H9 (cell line): ENCODE measurements around the gene KDSR. TPM values are rescaled to one million over a fixed set of nuclear protein-coding genes. Genes with fewer than 3 reads are reported as not detected.

Experiments
- DNase-seq: peaks from one replicate; pipeline ENCODE4 v3.0.0-alpha.2; 2017
- H2AFZ ChIP-seq: one replicate; pipeline ENCODE4 v1.6.1; 2013; ENCODE audit warnings: mild to moderate bottlenecking, low read length, control low read depth, moderate library complexity
- H2AK5ac ChIP-seq: 2 replicates; pipeline ENCODE4 v1.6.1; 2013; ENCODE audit warnings: low read length, control low read depth, mixed read lengths; ENCODE audit not compliant: insufficient read length
- H2BK120ac ChIP-seq: one replicate; pipeline ENCODE4 v1.6.1; 2013; ENCODE audit warnings: low read depth, mild to moderate bottlenecking, low read length, control low read depth, inconsistent platforms; ENCODE audit not compliant: poor library complexity, severe bottlenecking
- H2BK12ac ChIP-seq: 2 replicates; pipeline ENCODE4 v1.6.1; 2013; ENCODE audit warnings: low read length, control low read depth, mixed read lengths, low read depth; ENCODE audit not compliant: insufficient read length
- H2BK15ac ChIP-seq: 2 replicates; pipeline ENCODE4 v1.6.1; 2013; ENCODE audit warnings: low read depth, low read length, control low read depth
- H2BK20ac ChIP-seq: one replicate; pipeline ENCODE4 v1.6.1; 2013; ENCODE audit warnings: low read depth, mild to moderate bottlenecking, low read length, control low read depth, inconsistent platforms; ENCODE audit not compliant: poor library complexity, severe bottlenecking
- H2BK5ac ChIP-seq: 2 replicates; pipeline ENCODE4 v1.6.1; 2013; ENCODE audit warnings: low read length, control low read depth, mixed read lengths; ENCODE audit not compliant: insufficient read length
- H3K14ac ChIP-seq: 2 replicates; pipeline ENCODE4 v1.6.1; 2013; ENCODE audit warnings: low read length, control low read depth; ENCODE audit not compliant: insufficient read depth
- H3K18ac ChIP-seq: 2 replicates; pipeline ENCODE4 v1.6.1; 2013; ENCODE audit warnings: low read depth, mild to moderate bottlenecking, mixed read lengths, low read length, control low read depth; ENCODE audit not compliant: insufficient read length
- H3K23ac ChIP-seq: 2 replicates; pipeline ENCODE4 v1.6.1; 2013; ENCODE audit warnings: low read length, control low read depth, mixed read lengths, low read depth; ENCODE audit not compliant: insufficient read length
- H3K23me2 ChIP-seq: 2 replicates; pipeline ENCODE4 v1.6.1; 2013; ENCODE audit warnings: low read depth, mild to moderate bottlenecking, mixed read lengths, low read length, control low read depth; ENCODE audit not compliant: insufficient read length, poor library complexity, severe bottlenecking
- H3K27ac ChIP-seq: 2 replicates; pipeline ENCODE4 v1.5.1; 2013; ENCODE audit warnings: low read length, control low read depth, mixed read lengths, low read depth; ENCODE audit not compliant: insufficient read length
- H3K27me3 ChIP-seq: 2 replicates; pipeline ENCODE4 v1.6.1; 2013; ENCODE audit warnings: low read length, control low read depth, inconsistent platforms; ENCODE audit not compliant: insufficient read depth
- H3K4ac ChIP-seq: 2 replicates; pipeline ENCODE4 v1.6.1; 2013; ENCODE audit warnings: low read depth, mild to moderate bottlenecking, control low read depth, inconsistent platforms, low read length, moderate library complexity
- H3K4me1 ChIP-seq: 2 replicates; pipeline ENCODE4 v1.6.1; 2013; ENCODE audit warnings: low read length, control low read depth, inconsistent platforms; ENCODE audit not compliant: insufficient read depth
- H3K4me2 ChIP-seq: 2 replicates; pipeline ENCODE4 v1.6.1; 2013; ENCODE audit warnings: low read length, control low read depth, mixed read lengths; ENCODE audit not compliant: insufficient read length, insufficient read depth
- H3K56ac ChIP-seq: 2 replicates; pipeline ENCODE4 v1.6.1; 2013; ENCODE audit warnings: low read depth, mild to moderate bottlenecking, mixed read lengths, low read length, control low read depth; ENCODE audit not compliant: insufficient read length
- H3K79me1 ChIP-seq: 2 replicates; pipeline ENCODE4 v1.6.1; 2013; ENCODE audit warnings: low read depth, mild to moderate bottlenecking, moderate library complexity, low read length, control low read depth, inconsistent platforms; ENCODE audit not compliant: insufficient read depth, poor library complexity, severe bottlenecking
- H3K79me2 ChIP-seq: 2 replicates; pipeline ENCODE4 v1.6.1; 2013; ENCODE audit warnings: low read length, control low read depth, inconsistent platforms; ENCODE audit not compliant: insufficient read depth
- H3K9ac ChIP-seq: 2 replicates; pipeline ENCODE4 v1.6.1; 2013; ENCODE audit warnings: low read length, control low read depth, mixed read lengths; ENCODE audit not compliant: insufficient read length; ENCODE audit errors: extremely low read depth
- H3K9me3 ChIP-seq: one replicate; pipeline ENCODE4 v1.6.1; 2013; ENCODE audit warnings: low read depth, low read length, inconsistent platforms; ENCODE audit not compliant: control insufficient read depth
- H3T11ph ChIP-seq: one replicate; pipeline ENCODE4 v1.6.1; 2013; ENCODE audit warnings: mild to moderate bottlenecking, low read length, control low read depth, inconsistent platforms
- H4K20me1 ChIP-seq: one replicate; pipeline ENCODE4 v1.6.1; 2013; ENCODE audit not compliant: control insufficient read depth, insufficient read length, insufficient read depth
- H4K5ac ChIP-seq: 2 replicates; pipeline ENCODE4 v1.6.1; 2013; ENCODE audit warnings: low read depth, mild to moderate bottlenecking, mixed read lengths, low read length, control low read depth; ENCODE audit not compliant: insufficient read length
- H4K8ac ChIP-seq: replicated peaks from 2 replicates; pipeline ENCODE4 v1.6.1; 2013; ENCODE audit warnings: low read length, control low read depth, mixed read lengths, low read depth; ENCODE audit not compliant: insufficient read length
- H4K91ac ChIP-seq: 2 replicates; pipeline ENCODE4 v1.6.1; 2013; ENCODE audit warnings: low read depth, mild to moderate bottlenecking, moderate library complexity, mixed read lengths, low read length, control low read depth; ENCODE audit not compliant: insufficient read length
- H3K27ac Mint-ChIP-seq, 3 experiments: 2 replicates in 2 of 3; 3 replicates in 1 of 3; pipeline ENCODE4 v1.8.0; 2020 to 2021; ENCODE audit warnings: mixed read lengths in 3 of 3, mild to moderate bottlenecking in 1 of 3, moderate library complexity in 1 of 3
- H3K27me3 Mint-ChIP-seq: 2 replicates; pipeline ENCODE4 v1.8.0; 2021; ENCODE audit warnings: low read depth, mild to moderate bottlenecking, moderate library complexity, mixed read lengths
- H3K36me3 Mint-ChIP-seq, 3 experiments: 2 replicates in 2 of 3; 3 replicates in 1 of 3; pipeline ENCODE4 v1.8.0; 2020 to 2021; ENCODE audit warnings: low read depth in 3 of 3, mixed read lengths in 3 of 3; ENCODE audit not compliant: insufficient read depth in 1 of 3
- H3K4me1 Mint-ChIP-seq, 2 experiments: 2 replicates each; pipeline ENCODE4 v1.8.0; 2020; ENCODE audit warnings: mixed read lengths in 2 of 2
- H3K4me3 Mint-ChIP-seq, 2 experiments: 2 replicates in 1 of 2; 3 replicates in 1 of 2; pipeline ENCODE4 v1.8.0; 2020 to 2021; ENCODE audit warnings: mild to moderate bottlenecking in 2 of 2, mixed read lengths in 2 of 2, moderate library complexity in 1 of 2
- H3K9me3 Mint-ChIP-seq, 2 experiments: 2 replicates in 1 of 2; 3 replicates in 1 of 2; pipeline ENCODE4 v1.8.0; 2020; ENCODE audit warnings: mild to moderate bottlenecking in 2 of 2, mixed read lengths in 2 of 2, moderate library complexity in 1 of 2
- CTCF ChIP-seq: fragments of 200-600 bp; sonication (generic); conservative IDR thresholded peaks from 3 replicates; pipeline ENCODE4 v1.8.0; 2021; ENCODE audit warnings: antibody characterized with exemption, mild to moderate bottlenecking
- WGBS: extraction: QIAGEN DNeasy Blood & Tissue Kit; methylation state at CpG from one replicate; pipeline ENCODE4 v1.1.7; 2013; ENCODE audit warnings: missing lambda C conversion rate, low lambda C conversion rate, mixed read lengths; ENCODE audit not compliant: insufficient read length; ENCODE audit errors: extremely low coverage; 5-methylcytosine and 5-hydroxymethylcytosine counted together
- total RNA-seq: library from RNA; stranded (reverse); gene quantifications from 2 replicates; pipeline ENCODE4 v1.2.1, GENCODE V29; 2021

KDSR gene
- total RNA-seq, 1 experiment from 2014 or later: 58.5 TPM

- TF ChIP-seq CTCF: no peak
- Mint-ChIP-seq H3K27me3 (peaks cover 5% of the 10 kb centered on the region; the same call in 1 of the 2 replicates), H3K4me3 (no peak overlapping the region), H3K4me1 (no peaks in the 10 kb centered on the region), H3K27ac (no peak overlapping the region), H3K36me3 (no peaks in the 10 kb centered on the region), H3K9me3 (no peaks in the 10 kb centered on the region)
- no peak overlapping the region for H3T11ph ChIP-seq
- no peak overlapping the region for H4K5ac ChIP-seq
- no peaks in the 10 kb centered on the region for H3K9me3 ChIP-seq
- no peak overlapping the region for H3K4me2 ChIP-seq
- H2BK5ac ChIP-seq: no peak overlapping the region
- no peak overlapping the region for H2BK12ac ChIP-seq
- no peaks in the 10 kb centered on the region for H3K79me1 ChIP-seq
- H2BK15ac ChIP-seq: no peak overlapping the region
- no peak overlapping the region for H2AK5ac ChIP-seq
- H3K56ac ChIP-seq: no peak overlapping the region
- DNase-seq: no peak
- no peaks in the 10 kb centered on the region for H3K23me2 ChIP-seq
- no peak overlapping the region for H3K18ac ChIP-seq
- no peak overlapping the region for H3K14ac ChIP-seq
- H3K79me2 ChIP-seq: no peaks in the 10 kb centered on the region
- no peak overlapping the region for H2BK20ac ChIP-seq
- no peak overlapping the region for H4K8ac ChIP-seq
- WGBS: no CpG with 5 or more reads among the region's 7 CpGs
- no peaks in the 10 kb centered on the region for H3K27me3 ChIP-seq
- no peak overlapping the region for H3K4ac ChIP-seq
- no peak overlapping the region for H2AFZ ChIP-seq
- no peak overlapping the region for H3K9ac ChIP-seq
- no peak overlapping the region for H3K27ac ChIP-seq
- no peak overlapping the region for H2BK120ac ChIP-seq
- H4K91ac ChIP-seq: no peak overlapping the region
- H3K23ac ChIP-seq: no peak overlapping the region
- no peaks in the 10 kb centered on the region; the same call in 1 of the 2 replicates for H3K4me1 ChIP-seq
- no peaks in the 10 kb centered on the region for H4K20me1 ChIP-seq
These were observed 60.0 kb downstream of the KDSR start for GRCh38 chr18:63306819-63307550.
